Osteoblast (primary cell): ENCODE results near the gene ANKRD6. TPM values are rescaled to one million over a fixed set of nuclear protein-coding genes. Genes with fewer than 3 reads are reported as not detected.

Experiments
- DNase-seq: peaks from one replicate; pipeline ENCODE4 v3.0.0; 2011; ENCODE audit warnings: low spot score, mixed read lengths; ENCODE audit not compliant: insufficient read length; ENCODE audit errors: missing footprints
- H2AFZ ChIP-seq: 2 replicates; pipeline ENCODE4 v1.6.0; 2011; ENCODE audit warnings: mild to moderate bottlenecking, low read length
- H3K27ac ChIP-seq: 2 replicates; pipeline ENCODE4 v1.5.1; 2011; ENCODE audit warnings: mild to moderate bottlenecking, low read depth, low read length, moderate library complexity
- H3K27me3 ChIP-seq: 2 replicates; pipeline ENCODE4 v1.6.0; 2012; ENCODE audit warnings: mild to moderate bottlenecking, control low read depth, inconsistent platforms, low read length, moderate library complexity; ENCODE audit not compliant: insufficient read depth
- H3K36me3 ChIP-seq: 2 replicates; pipeline ENCODE4 v1.5.1; 2011; ENCODE audit warnings: mild to moderate bottlenecking, low read length, control low read depth, moderate library complexity; ENCODE audit not compliant: insufficient read depth
- H3K4me1 ChIP-seq: 2 replicates; pipeline ENCODE4 v1.5.1; 2011; ENCODE audit warnings: mild to moderate bottlenecking, low read length, control low read depth, moderate library complexity; ENCODE audit not compliant: insufficient read depth
- H3K4me2 ChIP-seq: 2 replicates; pipeline ENCODE4 v1.6.0; 2011; ENCODE audit warnings: mild to moderate bottlenecking, low read length; ENCODE audit not compliant: insufficient read depth
- H3K4me3 ChIP-seq: fragments of 200-600 bp; sonication (generic); 3 replicates; pipeline ENCODE4 v1.5.1; 2012; ENCODE audit warnings: mild to moderate bottlenecking, low read length, inconsistent platforms; ENCODE audit not compliant: insufficient read depth
- H3K79me2 ChIP-seq: 2 replicates; pipeline ENCODE4 v1.6.0; 2012; ENCODE audit warnings: mild to moderate bottlenecking, low read length, control low read depth, inconsistent platforms; ENCODE audit not compliant: insufficient read depth
- H3K9me3 ChIP-seq: 2 replicates; pipeline ENCODE4 v1.5.1; 2011; ENCODE audit warnings: low read depth, low read length, control low read depth
- H4K20me1 ChIP-seq: 2 replicates; pipeline ENCODE4 v1.6.0; 2012; ENCODE audit warnings: mild to moderate bottlenecking, low read length, control low read depth; ENCODE audit not compliant: insufficient read depth
- CTCF ChIP-seq: IDR thresholded peaks from 2 replicates; pipeline ENCODE4 v1.5.1; 2011; ENCODE audit warnings: mild to moderate bottlenecking, low read depth, low read length, moderate library complexity; ENCODE audit errors: extremely low read depth
- total RNA-seq: library from RNA; depleted of rRNA; stranded (reverse); fragments of >200 nt; gene quantifications from 2 replicates; pipeline ENCODE4 v1.2.3, GENCODE V29; 2012

ANKRD6 gene
- total RNA-seq, 1 donor, result 11.2 TPM

- no peak for TF ChIP-seq CTCF
Measured at GRCh38 chr6:89413006-89413400, 19.9 kb upstream of the ANKRD6 start.

GRCh38 chr6:89414215-89414614 lies 18.7 kb upstream of the ANKRD6 start:
- H3K36me3 ChIP-seq, result no peaks in the 10 kb centered on the region
- H3K27ac ChIP-seq, result no peak overlapping the region
- H3K4me1 ChIP-seq, result no peaks in the 10 kb centered on the region
- DNase-seq, result no peak
- no peak overlapping the region for H3K4me3 ChIP-seq
- no peak for TF ChIP-seq CTCF
- no peak overlapping the region for H3K4me2 ChIP-seq
- no peaks in the 10 kb centered on the region for H3K9me3 ChIP-seq
- no peaks in the 10 kb centered on the region for H4K20me1 ChIP-seq
- no peak overlapping the region for H2AFZ ChIP-seq
- H3K79me2 ChIP-seq, result no peaks in the 10 kb centered on the region
- peaks cover 58% of the 10 kb centered on the region for H3K27me3 ChIP-seq

More at GRCh38 chr6:89413006-89413400, 19.9 kb upstream of the ANKRD6 start:
- no peaks in the 10 kb centered on the region for H3K9me3 ChIP-seq
- no peaks in the 10 kb centered on the region for H3K36me3 ChIP-seq
- DNase-seq, result no peak
- H3K27me3 ChIP-seq, result peaks cover 69% of the 10 kb centered on the region
- H3K27ac ChIP-seq, result no peak overlapping the region
- no peak overlapping the region for H3K4me2 ChIP-seq
- H3K4me1 ChIP-seq, result no peaks in the 10 kb centered on the region
- no peak overlapping the region for H3K4me3 ChIP-seq
- H3K79me2 ChIP-seq, result no peaks in the 10 kb centered on the region
- H2AFZ ChIP-seq, result no peak overlapping the region
- no peaks in the 10 kb centered on the region for H4K20me1 ChIP-seq

- H3K4me3 ChIP-seq, result no peak overlapping the region
- no peaks in the 10 kb centered on the region for H3K36me3 ChIP-seq
- no peak for TF ChIP-seq CTCF
- H2AFZ ChIP-seq, result no peak overlapping the region
- H3K27me3 ChIP-seq, result peaks cover 49% of the 10 kb centered on the region
- no peaks in the 10 kb centered on the region for H3K9me3 ChIP-seq
- DNase-seq, result no peak
- H3K4me2 ChIP-seq, result no peak overlapping the region
- H3K79me2 ChIP-seq, result no peaks in the 10 kb centered on the region
- H3K4me1 ChIP-seq, result no peaks in the 10 kb centered on the region
- no peaks in the 10 kb centered on the region for H4K20me1 ChIP-seq
- no peak overlapping the region for H3K27ac ChIP-seq
Measured at GRCh38 chr6:89415185-89415584, 17.8 kb upstream of the ANKRD6 start.

- H3K27ac ChIP-seq, result no peak overlapping the region
- no peaks in the 10 kb centered on the region for H4K20me1 ChIP-seq
- H3K79me2 ChIP-seq, result no peaks in the 10 kb centered on the region
- H3K36me3 ChIP-seq, result no peaks in the 10 kb centered on the region
- no peak for DNase-seq
- H2AFZ ChIP-seq, result no peak overlapping the region
- no peak overlapping the region for H3K4me3 ChIP-seq
- no peak for TF ChIP-seq CTCF
- H3K9me3 ChIP-seq, result no peaks in the 10 kb centered on the region
- no peak overlapping the region for H3K4me2 ChIP-seq
- peaks cover 35% of the 10 kb centered on the region for H3K27me3 ChIP-seq
- H3K4me1 ChIP-seq, result no peaks in the 10 kb centered on the region
Measured at GRCh38 chr6:89416796-89417195, 16.2 kb upstream of the ANKRD6 start.
